ENCODE data around the gene TSPO.

TSPO gene

GRCh38 chr22:43171019-43171491, 19.7 kb downstream of the TSPO start:
- H3K27me3 ChIP-seq (ENCODE audit: insufficient read depth, poor library complexity, severe bottlenecking), result no peaks in the 10 kb centered on the region
- TF ChIP-seq CTCF (IDR thresholded peaks at IDR 0.05; ENCODE audit: poor library complexity, severe bottlenecking), result no peak
- peaks cover 62% of the 10 kb centered on the region for H3K36me3 ChIP-seq (ENCODE audit: low read depth)
- H3K27ac ChIP-seq (ENCODE audit: poor library complexity, severe bottlenecking), result no peak overlapping the region
- DNase-seq (ENCODE audit: low spot score) (peak; percentile 40), ATAC-seq (ENCODE audit: low read depth) (no peak)
- no peaks in the 10 kb centered on the region for H3K4me1 ChIP-seq (ENCODE audit: insufficient read depth, poor library complexity, severe bottlenecking)
- no peak overlapping the region for H3K4me3 ChIP-seq (ENCODE audit: severe bottlenecking)
- H3K9me3 ChIP-seq (ENCODE audit: severe bottlenecking), result no peaks in the 10 kb centered on the region

- H3K36me3 ChIP-seq (ENCODE audit: low read depth), result peaks cover 65% of the 10 kb centered on the region
- H3K4me1 ChIP-seq (ENCODE audit: insufficient read depth, poor library complexity, severe bottlenecking), result no peaks in the 10 kb centered on the region
- no peak overlapping the region for H3K27ac ChIP-seq (ENCODE audit: poor library complexity, severe bottlenecking)
- H3K27me3 ChIP-seq (ENCODE audit: insufficient read depth, poor library complexity, severe bottlenecking), result no peaks in the 10 kb centered on the region
- no peaks in the 10 kb centered on the region for H3K9me3 ChIP-seq (ENCODE audit: severe bottlenecking)
- H3K4me3 ChIP-seq (ENCODE audit: severe bottlenecking), result no peak overlapping the region
- DNase-seq (ENCODE audit: low spot score) (peak; percentile 42), ATAC-seq (ENCODE audit: low read depth) (no peak)
- no peak for TF ChIP-seq CTCF (IDR thresholded peaks at IDR 0.05; ENCODE audit: poor library complexity, severe bottlenecking)
Measured at GRCh38 chr22:43171607-43172006, 20.2 kb downstream of the TSPO start.

GRCh38 chr22:43172191-43172590, 20.8 kb downstream of the TSPO start:
- DNase-seq (ENCODE audit: low spot score) (no peak), ATAC-seq (ENCODE audit: low read depth) (no peak)
- Histone ChIP-seq H3K36me3 (ENCODE audit: low read depth) (peaks cover 65% of the 10 kb centered on the region), H3K4me3 (ENCODE audit: severe bottlenecking) (no peak overlapping the region), H3K27me3 (ENCODE audit: insufficient read depth, poor library complexity, severe bottlenecking) (no peaks in the 10 kb centered on the region), H3K9me3 (ENCODE audit: severe bottlenecking) (no peaks in the 10 kb centered on the region), H3K4me1 (ENCODE audit: insufficient read depth, poor library complexity, severe bottlenecking) (no peaks in the 10 kb centered on the region), H3K27ac (ENCODE audit: poor library complexity, severe bottlenecking) (no peak overlapping the region)
- TF ChIP-seq CTCF (IDR thresholded peaks at IDR 0.05; ENCODE audit: poor library complexity, severe bottlenecking), result no peak

GRCh38 chr22:43173566-43173965, 22.2 kb downstream of the TSPO start:
- Histone ChIP-seq H3K27me3 (ENCODE audit: insufficient read depth, poor library complexity, severe bottlenecking) (no peaks in the 10 kb centered on the region), H3K27ac (ENCODE audit: poor library complexity, severe bottlenecking) (no peak overlapping the region), H3K9me3 (ENCODE audit: severe bottlenecking) (no peaks in the 10 kb centered on the region), H3K4me3 (ENCODE audit: severe bottlenecking) (no peak overlapping the region), H3K36me3 (ENCODE audit: low read depth) (peaks cover 68% of the 10 kb centered on the region), H3K4me1 (ENCODE audit: insufficient read depth, poor library complexity, severe bottlenecking) (no peaks in the 10 kb centered on the region)
- TF ChIP-seq CTCF (IDR thresholded peaks at IDR 0.05; ENCODE audit: poor library complexity, severe bottlenecking), result no peak
- DNase-seq (ENCODE audit: low spot score) (peak; percentile 58), ATAC-seq (ENCODE audit: low read depth) (no peak)

GRCh38 chr22:43173976-43174720, 22.8 kb downstream of the TSPO start:
- H3K27ac ChIP-seq (ENCODE audit: poor library complexity, severe bottlenecking), result no peak overlapping the region
- ATAC-seq (ENCODE audit: low read depth) (no peak), DNase-seq (ENCODE audit: low spot score) (peak; percentile 51)
- H3K9me3 ChIP-seq (ENCODE audit: severe bottlenecking), result no peaks in the 10 kb centered on the region
- no peak for TF ChIP-seq CTCF (IDR thresholded peaks at IDR 0.05; ENCODE audit: poor library complexity, severe bottlenecking)
- peaks cover 70% of the 10 kb centered on the region for H3K36me3 ChIP-seq (ENCODE audit: low read depth)
- H3K4me1 ChIP-seq (ENCODE audit: insufficient read depth, poor library complexity, severe bottlenecking), result no peaks in the 10 kb centered on the region
- H3K27me3 ChIP-seq (ENCODE audit: insufficient read depth, poor library complexity, severe bottlenecking), result no peaks in the 10 kb centered on the region
- H3K4me3 ChIP-seq (ENCODE audit: severe bottlenecking), result no peak overlapping the region
